HepG2 (cell line): ENCODE data around the gene SPNS3. TPM values are rescaled to one million over a fixed set of nuclear protein-coding genes. Genes with fewer than 3 reads are reported as not detected.

ENCODE experiments used
- ATAC-seq: fragments of 200-7000 bp; cut with Tn5 transposase; 3 replicates; pipeline ENCODE4 v1.9.1; 2020; ENCODE audit warnings: mild to moderate bottlenecking, moderate library complexity
- BruUV-seq: library from RNA; stranded (reverse); fragments of 400-500 nt; replicated peaks from 2 replicates; lab custom pipeline; 2021; lab: Mats Ljungman, UMichigan
- CTCF ChIA-PET: fragments of 300-600 bp; formaldehyde crosslinking; extraction: SDS; loops from one replicate; lab custom pipeline; 2021; ENCODE audit warnings: low total read pairs, inconsistent platforms, low intra/inter-chr PET ratio; lab: Yijun Ruan, JAX
- POLR2A ChIA-PET: fragments of 350-600 bp; sonication (Branson Sonifier 250); formaldehyde crosslinking; loops from one replicate; lab custom pipeline; 2020; ENCODE audit warnings: antibody characterized with exemption, inconsistent platforms; lab: Yijun Ruan, JAX
- DNase-seq: peaks from one replicate; pipeline ENCODE4 v3.0.0-alpha.2; 2015; ENCODE audit warnings: low spot score
- FAIRE-seq: peaks from 3 replicates; lab custom pipeline; 2011; peaks lifted over from hg19 to GRCh38; lab: Jason Lieb, UNC
- H2AFZ ChIP-seq: one replicate; pipeline ENCODE4 v1.6.1; 2011; ENCODE audit warnings: low read length, inconsistent platforms
- H3K27ac ChIP-seq: fragments of 300-600 bp; 3 replicates; pipeline ENCODE4 v1.8.0; 2011; ENCODE audit warnings: mixed run types, mild to moderate bottlenecking, mixed read lengths, low read length, inconsistent platforms; ENCODE audit not compliant: insufficient read depth; ENCODE audit errors: extremely low read length
- H3K27me3 ChIP-seq, 2 experiments: fragments of 200-600 bp in 1 of 2; 2 replicates in 1 of 2; 3 replicates in 1 of 2; pipeline versions ENCODE4 v1.6.0 to v1.8.0; 2011; ENCODE audit warnings: low read length in 2 of 2, mild to moderate bottlenecking in 2 of 2, moderate library complexity in 2 of 2, inconsistent platforms in 1 of 2; ENCODE audit not compliant: insufficient read depth in 2 of 2, control insufficient read depth in 1 of 2
- H3K36me3 ChIP-seq, 2 experiments: fragments of 200-600 bp in 1 of 2; replicated peaks in 1 of 2; 2 replicates in 1 of 2; 3 replicates in 1 of 2; pipeline versions ENCODE4 v1.5.1 to v1.8.0; 2011; ENCODE audit warnings: low read length in 2 of 2, inconsistent platforms in 1 of 2; ENCODE audit not compliant: insufficient read depth in 2 of 2, control insufficient read depth in 1 of 2
- H3K4me1 ChIP-seq: 2 replicates; pipeline ENCODE4 v1.5.1; 2012; ENCODE audit warnings: low read length, inconsistent platforms; ENCODE audit not compliant: insufficient read depth
- H3K4me2 ChIP-seq: 2 replicates; pipeline ENCODE4 v1.6.0; 2011; ENCODE audit warnings: low read depth, low read length, inconsistent platforms
- H3K4me3 ChIP-seq, 3 experiments: fragments of 200-600 bp in 1 of 3; sonication (generic), shearing (Covaris generic) in 1 of 3; replicated peaks in 1 of 3; 2 replicates each; pipeline ENCODE4 v1.5.1; 2011 to 2016; ENCODE audit warnings: low read length in 3 of 3, inconsistent platforms in 2 of 3, low read depth in 2 of 3, mild to moderate bottlenecking in 2 of 3, control low read depth in 1 of 3, mixed read lengths in 1 of 3; ENCODE audit not compliant: insufficient read depth in 1 of 3
- H3K79me2 ChIP-seq: one replicate; pipeline ENCODE4 v1.6.1; 2011; ENCODE audit warnings: low read length, inconsistent platforms; ENCODE audit not compliant: insufficient read depth
- H3K9ac ChIP-seq: 2 replicates; pipeline ENCODE4 v1.6.0; 2011; ENCODE audit warnings: mild to moderate bottlenecking, low read depth, low read length, inconsistent platforms; ENCODE audit not compliant: insufficient read depth
- H3K9me3 ChIP-seq: 2 replicates; pipeline ENCODE4 v1.5.1; 2012; ENCODE audit warnings: mild to moderate bottlenecking, low read length
- H4K20me1 ChIP-seq: 2 replicates; pipeline ENCODE4 v1.6.0; 2011; ENCODE audit warnings: inconsistent platforms, mild to moderate bottlenecking, low read length, moderate library complexity; ENCODE audit not compliant: insufficient read depth
- DMAP1 ChIP-seq: IDR thresholded peaks from 2 replicates; pipeline ENCODE4 v1.6.1; 2016
- FOXK1 ChIP-seq: sonication (generic); formaldehyde crosslinking; IDR thresholded peaks from 2 replicates; pipeline ENCODE4 v1.4.0; 2020; ENCODE audit warnings: low read depth, missing genetic modification reagents, borderline replicate concordance
- IRX3 ChIP-seq: sonication (generic); formaldehyde crosslinking; IDR thresholded peaks from 2 replicates; pipeline ENCODE4 v1.8.1; 2023; ENCODE audit warnings: mild to moderate bottlenecking, low read depth, missing genetic modification reagents, borderline replicate concordance
- MED1 ChIP-seq: sonication (generic); formaldehyde crosslinking; IDR thresholded peaks from 2 replicates; pipeline ENCODE4 v1.4.0; 2020; ENCODE audit warnings: missing genetic modification reagents
- REXO4 ChIP-seq: sonication (generic); formaldehyde crosslinking; IDR thresholded peaks from 2 replicates; pipeline ENCODE4 v1.8.0; 2022; ENCODE audit warnings: missing genetic modification reagents, mild to moderate bottlenecking, borderline replicate concordance
- RXRB ChIP-seq: IDR thresholded peaks from 2 replicates; pipeline ENCODE4 v1.6.1; 2016; ENCODE audit warnings: borderline replicate concordance, missing genetic modification reagents, missing compliant biosample characterization
- U2AF1 ChIP-seq: fragments of 200-400 bp; formaldehyde crosslinking; optimal IDR thresholded peaks from 2 replicates; pipeline ENCODE3; 2017; ENCODE audit warnings: mild to moderate bottlenecking, low read depth, low read length
- ZBTB49 ChIP-seq: sonication (generic); formaldehyde crosslinking; IDR thresholded peaks from 2 replicates; pipeline ENCODE4 v1.4.0; 2020; ENCODE audit warnings: missing genetic modification reagents, borderline replicate concordance
- ZIK1 ChIP-seq: sonication (generic); formaldehyde crosslinking; IDR thresholded peaks from 2 replicates; pipeline ENCODE4 v1.5.0; 2020; ENCODE audit warnings: mild to moderate bottlenecking, low read depth, missing genetic modification reagents, borderline replicate concordance
- ZNF556 ChIP-seq: sonication (generic); formaldehyde crosslinking; IDR thresholded peaks from 2 replicates; pipeline ENCODE4 v1.4.0; 2020; ENCODE audit warnings: mild to moderate bottlenecking, missing genetic modification reagents, borderline replicate concordance
- ZNF570 ChIP-seq: sonication (generic); formaldehyde crosslinking; IDR thresholded peaks from 2 replicates; pipeline ENCODE4 v1.4.0; 2020; ENCODE audit warnings: mild to moderate bottlenecking, missing genetic modification reagents, borderline replicate concordance
- ZNF776 ChIP-seq: sonication (generic); formaldehyde crosslinking; IDR thresholded peaks from 2 replicates; pipeline ENCODE4 v1.4.0; 2020; ENCODE audit warnings: mild to moderate bottlenecking, missing genetic modification reagents
- WGBS: methylation state at CpG from one replicate; pipeline ENCODE4 v1.1.6; 2017; ENCODE audit warnings: low lambda C conversion rate; 5-methylcytosine and 5-hydroxymethylcytosine counted together
- in situ Hi-C: cut with HindIII; loops from 2 replicates; pipeline ENCODE4 v1.10.0; 2017; ENCODE audit warnings: low pct_unique_long_range_greater_than_20kb; ENCODE audit not compliant: extremely low pct_ligation_motif_present
- intact Hi-C: fragments of 100-400 bp; cut with micrococcal nuclease; formaldehyde crosslinking; loops from one replicate; pipeline ENCODE4 v1.10.0; 2022; ENCODE audit not compliant: unreplicated experiment
- polyA plus RNA-seq, 8 experiments: library from polyadenylated mRNA; depleted of rRNA in 3 of 8; stranded (reverse) in 7 of 8; unstranded in 1 of 8; fragments of >200 nt; fragmentation: Illumina TruSeq in 4 of 8; extraction: Trizol in 4 of 8; gene quantifications; 2 replicates each; pipeline versions ENCODE4 v1.2.1 to v1.2.3, GENCODE V29; 2011 to 2016; ENCODE audit warnings: low read depth in 4 of 8, missing spikeins in 1 of 8, mixed read lengths in 1 of 8; ENCODE audit not compliant: insufficient read depth in 1 of 8
- total RNA-seq, 5 experiments: library from RNA; depleted of rRNA; stranded (reverse); fragments of >200 nt; fragmentation: Illumina TruSeq; extraction: Trizol; gene quantifications; 2 replicates each; pipeline ENCODE4 v1.2.3, GENCODE V29; 2016; ENCODE audit warnings: low read depth in 1 of 5

SPNS3 gene
- total and polyA plus RNA-seq, 2 of the 13 experiments (the other 11 are each of a cell fraction or from before 2014, with no cell fraction given), result not detected

- H3K27ac ChIP-seq, result no peak overlapping the region
- WGBS, result 62% methylated on average over 6 of the region's 6 CpGs
- H3K36me3 ChIP-seq, result no peaks in the 10 kb centered on the region
- no peaks in the 10 kb centered on the region for H3K9me3 ChIP-seq
- ChIA-PET POLR2A (no interaction called here), CTCF (no interaction called here)
- no peak overlapping the region for H3K4me2 ChIP-seq
- no peak overlapping the region for H3K9ac ChIP-seq
- no peak for TF ChIP-seq ZBTB49 (CRISPR knock-in tag)
- no peak for TF ChIP-seq ZIK1 (CRISPR knock-in tag)
- no peak for TF ChIP-seq REXO4
- no peak for TF ChIP-seq FOXK1 (CRISPR knock-in tag)
- no peak for TF ChIP-seq MED1 (CRISPR knock-in tag)
- TF ChIP-seq DMAP1 (CRISPR knock-in tag), result no peak
- no peak for TF ChIP-seq IRX3 (CRISPR knock-in tag)
- TF ChIP-seq RXRB (CRISPR knock-in tag), result no peak
- TF ChIP-seq U2AF1, result no peak
- no peak for TF ChIP-seq ZNF570 (CRISPR knock-in tag)
- no peak for TF ChIP-seq ZNF556 (CRISPR knock-in tag)
- TF ChIP-seq ZNF776 (CRISPR knock-in tag), result no peak
- peaks cover 27% of the 10 kb centered on the region for H3K4me1 ChIP-seq
- in situ Hi-C loops (no loop called here), intact Hi-C loops (no loop called here)
- H3K79me2 ChIP-seq, result no peaks in the 10 kb centered on the region
- 0 out of 5 replicates have a peak, but pooled peaks cover 0 to 5% of the 10 kb centered on the region in 2 experiments for H3K27me3 ChIP-seq
- H2AFZ ChIP-seq, result no peak overlapping the region
- BruUV-seq, result no TSS peak
- H4K20me1 ChIP-seq, result no peaks in the 10 kb centered on the region
- FAIRE-seq (no peak), ATAC-seq (no peak), DNase-seq (no peak)
- no peak overlapping the region for H3K4me3 ChIP-seq
Observed at GRCh38 chr17:4397840-4398239, 35.9 kb upstream of the SPNS3 start.
